Measurements from ENCODE around the gene SUDS3. TPM values are rescaled to one million over a fixed set of nuclear protein-coding genes. Genes with fewer than 3 reads are reported as not detected.

SUDS3 gene
- total and polyA plus RNA-seq, 2 experiments from 2014 or later = 53.0 to 77.1 TPM

DNA sequence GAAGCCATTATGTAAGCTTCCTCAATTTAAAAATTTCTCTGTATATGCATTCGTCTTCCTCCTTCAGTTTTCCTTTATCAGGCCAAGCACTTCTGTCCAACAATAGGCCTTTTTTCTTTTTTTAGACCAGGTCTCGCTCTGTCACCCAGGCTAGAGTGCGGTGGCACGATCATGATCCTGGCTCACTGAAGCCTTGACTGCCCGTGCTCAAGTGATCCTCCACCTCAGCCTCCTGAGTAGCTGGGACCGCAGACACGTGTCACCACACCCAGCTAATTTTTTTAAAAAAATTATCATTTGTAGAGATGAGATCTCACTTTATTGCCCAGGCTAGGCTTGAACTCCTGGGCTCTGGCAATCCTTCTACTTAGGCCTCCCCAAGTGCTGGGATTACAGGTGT is 29.5 kb upstream of the SUDS3 start (continued):
- TF ChIP-seq, protein P1, sequence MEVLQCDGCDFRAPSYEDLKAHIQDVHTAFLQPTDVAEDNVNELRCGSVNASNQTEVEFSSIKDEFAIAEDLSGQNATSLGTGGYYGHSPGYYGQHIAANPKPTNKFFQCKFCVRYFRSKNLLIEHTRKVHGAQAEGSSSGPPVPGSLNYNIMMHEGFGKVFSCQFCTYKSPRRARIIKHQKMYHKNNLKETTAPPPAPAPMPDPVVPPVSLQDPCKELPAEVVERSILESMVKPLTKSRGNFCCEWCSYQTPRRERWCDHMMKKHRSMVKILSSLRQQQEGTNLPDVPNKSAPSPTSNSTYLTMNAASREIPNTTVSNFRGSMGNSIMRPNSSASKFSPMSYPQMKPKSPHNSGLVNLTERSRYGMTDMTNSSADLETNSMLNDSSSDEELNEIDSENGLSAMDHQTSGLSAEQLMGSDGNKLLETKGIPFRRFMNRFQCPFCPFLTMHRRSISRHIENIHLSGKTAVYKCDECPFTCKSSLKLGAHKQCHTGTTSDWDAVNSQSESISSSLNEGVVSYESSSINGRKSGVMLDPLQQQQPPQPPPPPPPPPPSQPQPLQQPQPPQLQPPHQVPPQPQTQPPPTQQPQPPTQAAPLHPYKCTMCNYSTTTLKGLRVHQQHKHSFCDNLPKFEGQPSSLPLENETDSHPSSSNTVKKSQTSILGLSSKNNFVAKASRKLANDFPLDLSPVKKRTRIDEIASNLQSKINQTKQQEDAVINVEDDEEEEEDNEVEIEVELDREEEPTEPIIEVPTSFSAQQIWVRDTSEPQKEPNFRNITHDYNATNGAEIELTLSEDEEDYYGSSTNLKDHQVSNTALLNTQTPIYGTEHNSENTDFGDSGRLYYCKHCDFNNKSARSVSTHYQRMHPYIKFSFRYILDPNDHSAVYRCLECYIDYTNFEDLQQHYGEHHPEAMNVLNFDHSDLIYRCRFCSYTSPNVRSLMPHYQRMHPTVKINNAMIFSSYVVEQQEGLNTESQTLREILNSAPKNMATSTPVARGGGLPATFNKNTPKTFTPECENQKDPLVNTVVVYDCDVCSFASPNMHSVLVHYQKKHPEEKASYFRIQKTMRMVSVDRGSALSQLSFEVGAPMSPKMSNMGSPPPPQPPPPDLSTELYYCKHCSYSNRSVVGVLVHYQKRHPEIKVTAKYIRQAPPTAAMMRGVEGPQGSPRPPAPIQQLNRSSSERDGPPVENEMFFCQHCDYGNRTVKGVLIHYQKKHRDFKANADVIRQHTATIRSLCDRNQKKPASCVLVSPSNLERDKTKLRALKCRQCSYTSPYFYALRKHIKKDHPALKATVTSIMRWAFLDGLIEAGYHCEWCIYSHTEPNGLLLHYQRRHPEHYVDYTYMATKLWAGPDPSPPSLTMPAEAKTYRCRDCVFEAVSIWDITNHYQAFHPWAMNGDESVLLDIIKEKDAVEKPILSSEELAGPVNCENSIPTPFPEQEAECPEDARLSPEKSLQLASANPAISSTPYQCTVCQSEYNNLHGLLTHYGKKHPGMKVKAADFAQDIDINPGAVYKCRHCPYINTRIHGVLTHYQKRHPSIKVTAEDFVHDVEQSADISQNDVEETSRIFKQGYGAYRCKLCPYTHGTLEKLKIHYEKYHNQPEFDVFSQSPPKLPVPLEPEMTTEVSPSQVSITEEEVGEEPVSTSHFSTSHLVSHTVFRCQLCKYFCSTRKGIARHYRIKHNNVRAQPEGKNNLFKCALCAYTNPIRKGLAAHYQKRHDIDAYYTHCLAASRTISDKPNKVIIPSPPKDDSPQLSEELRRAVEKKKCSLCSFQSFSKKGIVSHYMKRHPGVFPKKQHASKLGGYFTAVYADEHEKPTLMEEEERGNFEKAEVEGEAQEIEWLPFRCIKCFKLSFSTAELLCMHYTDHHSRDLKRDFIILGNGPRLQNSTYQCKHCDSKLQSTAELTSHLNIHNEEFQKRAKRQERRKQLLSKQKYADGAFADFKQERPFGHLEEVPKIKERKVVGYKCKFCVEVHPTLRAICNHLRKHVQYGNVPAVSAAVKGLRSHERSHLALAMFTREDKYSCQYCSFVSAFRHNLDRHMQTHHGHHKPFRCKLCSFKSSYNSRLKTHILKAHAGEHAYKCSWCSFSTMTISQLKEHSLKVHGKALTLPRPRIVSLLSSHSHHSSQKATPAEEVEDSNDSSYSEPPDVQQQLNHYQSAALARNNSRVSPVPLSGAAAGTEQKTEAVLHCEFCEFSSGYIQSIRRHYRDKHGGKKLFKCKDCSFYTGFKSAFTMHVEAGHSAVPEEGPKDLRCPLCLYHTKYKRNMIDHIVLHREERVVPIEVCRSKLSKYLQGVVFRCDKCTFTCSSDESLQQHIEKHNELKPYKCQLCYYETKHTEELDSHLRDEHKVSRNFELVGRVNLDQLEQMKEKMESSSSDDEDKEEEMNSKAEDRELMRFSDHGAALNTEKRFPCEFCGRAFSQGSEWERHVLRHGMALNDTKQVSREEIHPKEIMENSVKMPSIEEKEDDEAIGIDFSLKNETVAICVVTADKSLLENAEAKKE (CRISPR knock-in tag; IDR thresholded peaks at IDR 0.05) = no peak
- TF ChIP-seq ZNF114 (CRISPR knock-in tag; IDR thresholded peaks at IDR 0.05) = no peak
- TF ChIP-seq EZH2phosphoT487 (IDR thresholded peaks at IDR 0.05; ENCODE audit: unreplicated experiment) = no peak
- TF ChIP-seq EZH2 (IDR thresholded peaks at IDR 0.05; ENCODE audit: low read depth, unreplicated experiment) = no peak

DNA sequence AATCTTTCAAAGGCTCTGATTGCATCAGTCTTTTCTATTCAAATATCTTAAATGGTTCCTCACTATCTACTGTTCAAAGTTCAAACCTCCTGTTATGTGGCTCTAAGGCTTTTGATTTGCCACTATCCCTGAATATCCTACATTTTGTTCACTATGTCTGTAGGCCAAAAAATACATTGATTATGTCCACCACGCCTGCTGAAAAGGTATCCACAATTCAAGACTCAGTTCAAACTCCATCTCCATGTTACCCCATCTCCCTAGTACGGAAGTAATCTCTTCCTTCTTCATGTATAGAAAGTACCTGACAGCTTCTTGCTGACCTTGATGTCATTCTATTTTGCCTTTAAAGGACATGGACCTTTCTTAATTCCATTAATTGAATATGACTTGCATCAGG is 28.4 kb upstream of the SUDS3 start:
- Histone ChIP-seq H3K27ac (ENCODE audit: low read depth) (no peak overlapping the region), H3K9me2 (ENCODE audit: insufficient read depth) (no peaks in the 10 kb centered on the region), H3K4me3 (no peak overlapping the region), H4K20me1 (replicated peaks; ENCODE audit: insufficient read depth) (no peaks in the 10 kb centered on the region), H3K36me3 (ENCODE audit: insufficient read depth) (no peaks in the 10 kb centered on the region), H3K4me1 (ENCODE audit: insufficient read depth) (peaks cover 18% of the 10 kb centered on the region), H2AFZ (no peak overlapping the region), H3K4me2 (no peak overlapping the region), H3K27me3 (ENCODE audit: insufficient read depth) (no peaks in the 10 kb centered on the region), H3F3A (replicated peaks; ENCODE audit: low read depth) (no peaks in the 10 kb centered on the region), H3K79me2 (replicated peaks; ENCODE audit: insufficient read depth) (no peaks in the 10 kb centered on the region)
- no peaks in the 10 kb centered on the region for H3K9me3 Mint-ChIP-seq
- no peak overlapping the region for H3K27ac Mint-ChIP-seq
- no peaks in the 10 kb centered on the region for H3K36me3 Mint-ChIP-seq (ENCODE audit: low read depth)
- no peak overlapping the region for H3K4me3 Mint-ChIP-seq
- DNase-seq (ENCODE audit: low spot score) = no peak
- no peak for ATAC-seq
- H3K27me3 Mint-ChIP-seq (ENCODE audit: insufficient read depth, low read depth, poor library complexity) = no peaks in the 10 kb centered on the region
- peaks cover 24% of the 10 kb centered on the region for H3K4me1 Mint-ChIP-seq
- no peak for TF ChIP-seq EZH2phosphoT487 (IDR thresholded peaks at IDR 0.05; ENCODE audit: unreplicated experiment)
- TF ChIP-seq EZH2 (IDR thresholded peaks at IDR 0.05; ENCODE audit: low read depth, unreplicated experiment) = no peak
- no peak for TF ChIP-seq CREB1 (CRISPR knock-in tag; IDR thresholded peaks at IDR 0.05; ENCODE audit: low read depth)
- no peak for TF ChIP-seq ZNF114 (CRISPR knock-in tag; IDR thresholded peaks at IDR 0.05)
- TF ChIP-seq, protein P2, sequence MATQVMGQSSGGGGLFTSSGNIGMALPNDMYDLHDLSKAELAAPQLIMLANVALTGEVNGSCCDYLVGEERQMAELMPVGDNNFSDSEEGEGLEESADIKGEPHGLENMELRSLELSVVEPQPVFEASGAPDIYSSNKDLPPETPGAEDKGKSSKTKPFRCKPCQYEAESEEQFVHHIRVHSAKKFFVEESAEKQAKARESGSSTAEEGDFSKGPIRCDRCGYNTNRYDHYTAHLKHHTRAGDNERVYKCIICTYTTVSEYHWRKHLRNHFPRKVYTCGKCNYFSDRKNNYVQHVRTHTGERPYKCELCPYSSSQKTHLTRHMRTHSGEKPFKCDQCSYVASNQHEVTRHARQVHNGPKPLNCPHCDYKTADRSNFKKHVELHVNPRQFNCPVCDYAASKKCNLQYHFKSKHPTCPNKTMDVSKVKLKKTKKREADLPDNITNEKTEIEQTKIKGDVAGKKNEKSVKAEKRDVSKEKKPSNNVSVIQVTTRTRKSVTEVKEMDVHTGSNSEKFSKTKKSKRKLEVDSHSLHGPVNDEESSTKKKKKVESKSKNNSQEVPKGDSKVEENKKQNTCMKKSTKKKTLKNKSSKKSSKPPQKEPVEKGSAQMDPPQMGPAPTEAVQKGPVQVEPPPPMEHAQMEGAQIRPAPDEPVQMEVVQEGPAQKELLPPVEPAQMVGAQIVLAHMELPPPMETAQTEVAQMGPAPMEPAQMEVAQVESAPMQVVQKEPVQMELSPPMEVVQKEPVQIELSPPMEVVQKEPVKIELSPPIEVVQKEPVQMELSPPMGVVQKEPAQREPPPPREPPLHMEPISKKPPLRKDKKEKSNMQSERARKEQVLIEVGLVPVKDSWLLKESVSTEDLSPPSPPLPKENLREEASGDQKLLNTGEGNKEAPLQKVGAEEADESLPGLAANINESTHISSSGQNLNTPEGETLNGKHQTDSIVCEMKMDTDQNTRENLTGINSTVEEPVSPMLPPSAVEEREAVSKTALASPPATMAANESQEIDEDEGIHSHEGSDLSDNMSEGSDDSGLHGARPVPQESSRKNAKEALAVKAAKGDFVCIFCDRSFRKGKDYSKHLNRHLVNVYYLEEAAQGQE (IDR thresholded peaks at IDR 0.05; ENCODE audit: unreplicated experiment) = no peak
- TF ChIP-seq POLR2AphosphoS5 (IDR thresholded peaks at IDR 0.05; ENCODE audit: low read depth) = no peak
- TF ChIP-seq, protein P3, sequence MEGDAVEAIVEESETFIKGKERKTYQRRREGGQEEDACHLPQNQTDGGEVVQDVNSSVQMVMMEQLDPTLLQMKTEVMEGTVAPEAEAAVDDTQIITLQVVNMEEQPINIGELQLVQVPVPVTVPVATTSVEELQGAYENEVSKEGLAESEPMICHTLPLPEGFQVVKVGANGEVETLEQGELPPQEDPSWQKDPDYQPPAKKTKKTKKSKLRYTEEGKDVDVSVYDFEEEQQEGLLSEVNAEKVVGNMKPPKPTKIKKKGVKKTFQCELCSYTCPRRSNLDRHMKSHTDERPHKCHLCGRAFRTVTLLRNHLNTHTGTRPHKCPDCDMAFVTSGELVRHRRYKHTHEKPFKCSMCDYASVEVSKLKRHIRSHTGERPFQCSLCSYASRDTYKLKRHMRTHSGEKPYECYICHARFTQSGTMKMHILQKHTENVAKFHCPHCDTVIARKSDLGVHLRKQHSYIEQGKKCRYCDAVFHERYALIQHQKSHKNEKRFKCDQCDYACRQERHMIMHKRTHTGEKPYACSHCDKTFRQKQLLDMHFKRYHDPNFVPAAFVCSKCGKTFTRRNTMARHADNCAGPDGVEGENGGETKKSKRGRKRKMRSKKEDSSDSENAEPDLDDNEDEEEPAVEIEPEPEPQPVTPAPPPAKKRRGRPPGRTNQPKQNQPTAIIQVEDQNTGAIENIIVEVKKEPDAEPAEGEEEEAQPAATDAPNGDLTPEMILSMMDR (conservative IDR thresholded peaks at IDR 0.05; ENCODE audit: low read depth in 2 of 2) = no peak
- no peak for TF ChIP-seq NANOG (IDR thresholded peaks at IDR 0.05; ENCODE audit: borderline replicate concordance)
- TF ChIP-seq STAT1 (IDR thresholded peaks at IDR 0.05; ENCODE audit: unreplicated experiment) = no peak

Measured in GM23338 (cell line).